HuH-7 (cell line): Measurements from ENCODE around the gene GRIA1.
A peak's percentile ranks its signal among the peaks of the same experiment; 100 is the strongest.

ENCODE experiments used
- DNase-seq: peaks from one replicate; pipeline ENCODE4 v3.0.0; 2011; ENCODE audit warnings: low spot score

Gene GRIA1

GRCh38 chr5:153490118-153491037, at the start of gene GRIA1:
Gene GRIA1, plus strand, starts transcription at chr5:153490670.
- no peak for DNase-seq

DNA sequence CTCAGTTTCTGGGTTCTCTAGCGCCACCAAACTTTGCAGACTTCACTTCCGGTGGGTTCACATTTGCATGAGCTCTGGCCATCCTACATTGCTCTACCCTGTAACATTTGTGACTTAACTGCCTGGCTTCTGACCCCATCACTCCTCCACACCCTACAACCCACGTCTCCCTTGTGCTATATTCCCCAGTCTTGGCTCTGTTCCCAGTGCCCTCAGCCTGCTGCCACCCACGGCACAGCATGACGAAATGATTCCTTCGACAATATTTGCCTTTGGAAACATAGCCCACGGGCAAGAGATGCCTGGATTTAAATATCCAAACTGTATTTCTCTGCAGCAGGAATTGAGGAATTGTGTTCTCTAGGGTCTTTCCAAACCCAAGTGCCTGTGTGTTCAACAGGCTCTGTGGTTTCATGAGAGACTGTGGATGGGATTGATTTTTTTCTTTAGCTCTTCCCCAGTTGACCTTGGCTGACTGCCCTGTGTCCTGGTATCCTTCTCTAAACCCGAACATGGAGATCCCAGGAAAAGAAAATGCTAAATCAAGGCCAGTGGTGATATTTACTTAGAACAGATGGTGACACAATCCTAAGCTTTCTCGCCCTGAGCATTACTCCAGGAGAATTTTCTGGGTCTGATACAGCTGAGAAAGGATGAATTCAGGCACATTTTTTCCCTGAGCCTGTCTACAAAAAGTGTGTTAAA, 44.4 kb upstream of the GRIA1 start:
- no peak for DNase-seq

GRCh38 chr5:153447534-153447933, 42.9 kb upstream of the GRIA1 start:
- no peak for DNase-seq

DNA sequence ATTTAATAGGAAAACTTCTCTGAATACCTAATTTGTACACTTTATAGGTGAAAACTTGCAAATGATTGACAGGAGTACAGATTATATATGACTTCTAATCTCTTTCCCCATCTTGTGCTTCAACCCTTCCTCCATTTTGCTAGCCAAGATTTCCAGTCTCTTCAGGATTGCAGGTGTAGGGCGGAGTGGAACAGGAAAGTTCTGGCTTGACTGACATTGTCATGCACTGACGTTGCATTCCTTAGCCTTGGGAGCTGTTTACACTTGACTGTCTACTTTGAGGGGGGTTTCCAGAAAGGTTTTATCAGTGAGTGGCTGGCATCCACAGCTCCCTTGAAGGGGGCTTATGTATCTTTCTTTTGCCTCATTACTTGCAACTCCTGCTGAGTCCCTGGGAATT, 34.1 kb upstream of the GRIA1 start:
- DNase-seq: no peak

DNA sequence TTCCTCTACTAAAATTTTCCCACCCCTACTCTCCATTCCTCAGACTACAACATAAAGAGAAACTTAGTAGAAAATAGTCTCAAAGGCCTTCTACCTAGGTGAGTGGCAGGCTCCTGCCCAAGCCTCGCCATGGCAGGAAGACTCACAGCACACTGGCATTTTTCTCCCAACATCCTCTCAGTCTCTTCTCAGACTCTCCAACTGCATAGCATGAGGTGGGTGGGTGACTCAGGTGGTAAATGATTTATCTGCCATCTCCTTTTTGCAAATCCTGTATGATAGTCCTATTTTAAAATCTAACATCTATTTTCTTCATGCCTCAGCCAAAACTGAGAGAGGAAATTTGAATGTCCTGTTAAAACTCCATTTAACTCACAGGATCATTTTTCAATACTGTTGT, 33.5 kb upstream of the GRIA1 start:
- DNase-seq: no peak

GRCh38 chr5:153458268-153458667, 32.2 kb upstream of the GRIA1 start:
- no peak for DNase-seq

DNA sequence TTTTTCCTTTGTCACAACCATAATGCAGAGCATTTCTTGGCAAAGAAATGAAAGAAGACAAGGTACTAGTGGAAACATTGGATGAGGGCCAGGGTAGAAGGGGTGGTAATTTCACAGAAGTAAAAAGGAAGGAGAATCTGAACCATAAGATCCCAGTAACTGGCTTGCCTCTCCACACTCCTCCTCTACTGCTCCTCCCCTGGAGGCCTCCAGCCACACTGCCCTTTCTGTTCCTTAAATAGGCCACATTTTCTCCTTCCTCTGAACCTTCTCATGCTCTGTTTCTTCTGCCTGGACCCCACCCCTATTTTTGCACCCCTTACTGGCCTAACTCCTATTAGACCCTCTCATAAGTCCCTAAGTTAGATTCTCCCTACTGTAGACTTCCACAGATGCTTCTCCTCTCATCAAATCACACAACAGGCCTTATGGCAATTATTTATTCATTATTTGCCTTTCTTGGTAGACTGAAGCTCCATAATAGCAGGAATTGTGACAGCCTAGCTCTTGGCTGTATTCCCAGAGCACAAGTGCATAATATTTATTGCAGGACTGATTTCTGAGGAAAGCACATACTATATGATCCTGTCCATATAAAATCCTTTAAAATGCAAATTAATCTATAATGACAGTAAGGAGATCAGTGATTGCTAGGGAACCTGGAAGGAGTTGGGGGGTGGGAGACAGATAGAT, 31.3 kb upstream of the GRIA1 start:
- DNase-seq: no peak

GRCh38 chr5:153460421-153460820, 30.0 kb upstream of the GRIA1 start:
- no peak for DNase-seq

DNA sequence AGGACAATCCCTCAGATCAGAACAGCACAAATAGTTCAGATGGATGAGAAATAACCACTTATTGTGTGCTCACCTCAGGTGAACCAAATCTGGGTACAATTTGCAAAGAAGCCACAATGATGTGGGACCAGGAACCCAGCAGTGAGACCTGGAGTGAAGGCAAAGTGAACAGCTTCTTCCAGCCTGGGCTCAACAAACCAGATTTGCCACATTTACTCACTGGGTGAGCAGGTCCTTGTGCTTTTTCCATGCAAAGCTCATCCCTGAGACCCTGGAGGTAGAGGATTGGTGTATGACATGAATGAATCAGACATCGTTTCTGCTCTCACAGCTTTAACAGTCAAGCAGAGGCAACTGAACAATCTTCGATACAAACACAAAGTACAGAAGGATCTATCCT, 29.1 kb upstream of the GRIA1 start:
- no peak for DNase-seq

DNA sequence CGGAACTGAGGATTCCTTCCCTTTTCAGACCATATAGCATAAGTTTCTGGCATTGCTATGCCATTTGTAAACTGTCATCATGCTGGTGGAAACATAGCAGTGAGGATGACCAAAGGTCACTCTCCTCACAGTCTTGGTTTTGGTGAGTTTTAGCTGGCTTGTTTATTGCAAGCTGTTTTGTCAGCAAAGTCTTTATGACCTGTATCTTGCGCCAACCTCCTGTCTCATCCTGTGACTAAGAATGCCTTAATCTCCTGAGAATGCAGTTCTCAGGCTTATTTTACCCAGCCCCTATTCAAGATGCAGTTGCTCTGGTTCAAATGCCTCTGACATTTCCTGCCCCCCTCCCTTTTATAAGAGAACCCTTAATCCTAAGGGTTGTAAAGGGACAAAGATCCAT, 26.7 kb upstream of the GRIA1 start:
- DNase-seq: no peak

GRCh38 chr5:153467546-153467945, 22.9 kb upstream of the GRIA1 start:
- DNase-seq: no peak

GRCh38 chr5:153469423-153469822, 21.0 kb upstream of the GRIA1 start:
- no peak for DNase-seq

DNA sequence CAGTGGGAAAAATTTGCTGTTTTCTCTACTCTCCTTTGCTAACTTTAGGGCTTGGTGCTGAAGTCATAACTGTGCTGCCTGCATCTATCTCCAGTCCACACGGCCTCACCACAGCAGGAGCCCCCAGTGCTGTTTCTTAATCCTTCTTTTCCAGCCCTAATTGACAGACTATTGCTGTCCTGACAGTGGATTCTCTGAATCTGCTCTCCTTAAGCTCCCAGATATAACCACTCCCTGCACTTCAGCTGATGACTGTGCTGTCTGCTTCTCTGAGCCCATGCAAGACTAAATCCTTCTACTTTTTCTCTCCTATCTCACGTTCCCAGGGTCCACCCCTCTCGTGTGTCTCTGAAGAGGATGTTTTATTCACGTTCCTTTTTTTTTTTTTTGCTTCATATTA, 19.7 kb upstream of the GRIA1 start:
- no peak for DNase-seq

- DNase-seq: no peak
These were observed 13.7 kb upstream of the GRIA1 start for GRCh38 chr5:153476767-153477166.

DNA sequence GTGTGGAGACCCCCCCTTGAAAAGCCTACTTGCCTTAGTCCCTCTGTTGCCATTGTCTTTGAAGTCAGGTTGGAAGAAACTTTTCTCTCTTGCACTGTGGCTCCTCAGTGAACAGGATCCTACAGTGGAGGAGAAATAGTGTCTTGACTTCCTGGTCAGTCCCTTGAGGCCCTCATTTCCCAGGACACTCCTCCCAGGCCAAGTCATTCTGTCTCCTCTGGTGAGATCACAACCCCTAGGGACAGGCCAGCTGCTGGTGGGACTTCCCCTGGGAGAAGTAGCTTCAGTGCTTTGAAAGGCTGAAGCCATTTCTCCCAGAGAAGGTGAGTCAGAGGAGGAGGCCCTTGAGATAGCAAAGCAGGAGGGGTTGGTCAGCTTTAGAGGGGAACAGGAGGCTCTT, 10.1 kb upstream of the GRIA1 start:
- DNase-seq: no peak

- no peak for DNase-seq
These were observed 7.0 kb upstream of the GRIA1 start for GRCh38 chr5:153483482-153483881.

GRCh38 chr5:153485641-153486040, 4.8 kb upstream of the GRIA1 start:
- no peak for DNase-seq

DNA sequence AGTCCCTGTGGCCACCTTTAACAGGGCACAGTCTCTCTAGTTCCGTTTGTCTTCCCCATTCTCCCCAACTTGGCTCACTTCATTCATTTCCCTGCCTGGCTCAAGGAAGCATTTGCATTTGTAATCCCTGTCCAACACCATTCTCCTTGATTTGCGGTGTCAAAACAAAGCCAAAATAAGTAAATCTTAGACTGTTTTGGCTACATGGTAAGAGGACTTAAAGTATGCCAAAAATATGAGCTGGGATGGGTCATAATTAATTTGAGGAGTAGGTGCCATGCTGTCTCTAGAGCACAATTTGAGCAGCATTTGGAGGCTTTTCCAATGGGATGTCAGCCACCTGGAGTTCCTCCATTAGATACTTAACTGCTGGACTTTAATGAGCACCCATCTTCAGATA, 3.7 kb upstream of the GRIA1 start:
- no peak for DNase-seq

GRCh38 chr5:153489611-153490010, 859 bp upstream of the GRIA1 start:
- no peak for DNase-seq

DNA sequence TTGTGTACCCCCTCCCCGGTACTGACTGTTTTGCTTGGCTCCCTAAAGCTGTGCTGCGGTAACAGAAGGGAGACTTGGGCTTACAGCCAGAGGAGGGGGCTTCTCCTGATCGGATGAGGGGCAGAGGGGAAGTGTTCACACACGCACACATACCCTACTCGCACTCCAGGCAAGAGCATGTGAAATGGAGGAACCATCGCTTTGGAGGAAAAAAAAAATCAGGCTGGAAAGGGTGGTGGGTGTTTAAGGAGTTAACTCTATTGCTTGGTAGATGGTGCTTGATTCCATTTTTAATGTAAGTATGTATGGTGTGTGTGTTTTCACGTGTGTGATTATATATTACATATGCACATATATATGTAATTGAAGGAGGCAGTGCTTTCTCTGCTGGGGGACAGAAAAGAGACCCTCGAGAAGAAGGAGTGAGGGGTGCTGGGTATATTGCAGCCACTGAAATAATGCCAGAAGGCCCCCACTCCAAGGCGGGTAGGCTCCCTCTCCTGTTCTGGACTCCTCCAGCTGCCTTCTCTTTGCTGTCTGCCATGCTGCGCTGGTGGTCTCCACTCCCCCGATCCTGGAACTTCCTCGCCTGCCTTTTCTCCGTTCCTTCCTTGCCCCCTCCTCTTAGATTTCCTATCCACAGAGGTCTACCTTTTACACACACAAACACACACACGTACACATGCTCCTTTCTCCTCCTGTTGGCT, 721 bp downstream of the GRIA1 start:
- no peak for DNase-seq

DNA sequence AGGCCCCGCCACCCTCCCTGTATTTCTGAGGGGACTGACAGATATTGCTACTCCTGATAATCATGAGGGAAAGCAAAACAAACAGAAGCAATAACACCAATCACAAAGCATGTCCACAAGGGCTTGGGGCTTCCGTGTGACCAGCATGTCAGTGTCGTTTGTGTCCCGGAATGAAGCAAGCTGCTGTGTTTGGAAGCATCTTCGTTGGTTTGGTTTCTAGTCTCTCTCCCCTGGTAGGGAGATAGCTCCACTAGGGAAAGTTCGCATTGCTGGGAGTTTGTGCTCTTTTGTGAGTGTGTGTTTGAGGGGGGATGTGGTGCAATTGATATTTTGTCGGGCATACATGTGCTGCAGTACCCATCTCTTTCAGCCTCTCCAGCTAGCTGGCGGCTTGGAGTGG, 1.4 kb downstream of the GRIA1 start:
- no peak for DNase-seq

- peak; percentile 5 for DNase-seq
These were observed 6.4 kb downstream of the GRIA1 start for GRCh38 chr5:153496835-153497234.
